GM20000 (cell line): ENCODE measurements around the gene PRPF6.

Source experiments
- DNase-seq: peaks from one replicate; pipeline ENCODE4 v3.0.0; 2012; ENCODE audit warnings: low spot score
- TF ChIP-seq, protein P1 (sequence below): IDR thresholded peaks from 2 replicates; pipeline ENCODE4 v1.5.1; 2012; ENCODE audit warnings: mild to moderate bottlenecking, control low read depth; ENCODE audit errors: extremely low read depth, missing control alignments

The PRPF6 gene

GRCh38 chr20:64035933-64036345 lies 55.0 kb downstream of the PRPF6 start, which contains the start of gene C20orf204:
TSS of gene C20orf204 (plus strand) at chr20:64036182. CDS start at chr20:64036324, 142 bp downstream.
- TF ChIP-seq, protein P1, sequence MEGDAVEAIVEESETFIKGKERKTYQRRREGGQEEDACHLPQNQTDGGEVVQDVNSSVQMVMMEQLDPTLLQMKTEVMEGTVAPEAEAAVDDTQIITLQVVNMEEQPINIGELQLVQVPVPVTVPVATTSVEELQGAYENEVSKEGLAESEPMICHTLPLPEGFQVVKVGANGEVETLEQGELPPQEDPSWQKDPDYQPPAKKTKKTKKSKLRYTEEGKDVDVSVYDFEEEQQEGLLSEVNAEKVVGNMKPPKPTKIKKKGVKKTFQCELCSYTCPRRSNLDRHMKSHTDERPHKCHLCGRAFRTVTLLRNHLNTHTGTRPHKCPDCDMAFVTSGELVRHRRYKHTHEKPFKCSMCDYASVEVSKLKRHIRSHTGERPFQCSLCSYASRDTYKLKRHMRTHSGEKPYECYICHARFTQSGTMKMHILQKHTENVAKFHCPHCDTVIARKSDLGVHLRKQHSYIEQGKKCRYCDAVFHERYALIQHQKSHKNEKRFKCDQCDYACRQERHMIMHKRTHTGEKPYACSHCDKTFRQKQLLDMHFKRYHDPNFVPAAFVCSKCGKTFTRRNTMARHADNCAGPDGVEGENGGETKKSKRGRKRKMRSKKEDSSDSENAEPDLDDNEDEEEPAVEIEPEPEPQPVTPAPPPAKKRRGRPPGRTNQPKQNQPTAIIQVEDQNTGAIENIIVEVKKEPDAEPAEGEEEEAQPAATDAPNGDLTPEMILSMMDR: no peak
- no peak for DNase-seq

- TF ChIP-seq, protein P1: no peak
Observed at GRCh38 chr20:64036346-64037198, 55.6 kb downstream of the PRPF6 start.

GRCh38 chr20:64037199-64037497 lies 56.2 kb downstream of the PRPF6 start:
- DNase-seq: no peak
- TF ChIP-seq, protein P1: no peak

More at GRCh38 chr20:64036346-64037198, 55.6 kb downstream of the PRPF6 start:
- no peak for DNase-seq

DNA sequence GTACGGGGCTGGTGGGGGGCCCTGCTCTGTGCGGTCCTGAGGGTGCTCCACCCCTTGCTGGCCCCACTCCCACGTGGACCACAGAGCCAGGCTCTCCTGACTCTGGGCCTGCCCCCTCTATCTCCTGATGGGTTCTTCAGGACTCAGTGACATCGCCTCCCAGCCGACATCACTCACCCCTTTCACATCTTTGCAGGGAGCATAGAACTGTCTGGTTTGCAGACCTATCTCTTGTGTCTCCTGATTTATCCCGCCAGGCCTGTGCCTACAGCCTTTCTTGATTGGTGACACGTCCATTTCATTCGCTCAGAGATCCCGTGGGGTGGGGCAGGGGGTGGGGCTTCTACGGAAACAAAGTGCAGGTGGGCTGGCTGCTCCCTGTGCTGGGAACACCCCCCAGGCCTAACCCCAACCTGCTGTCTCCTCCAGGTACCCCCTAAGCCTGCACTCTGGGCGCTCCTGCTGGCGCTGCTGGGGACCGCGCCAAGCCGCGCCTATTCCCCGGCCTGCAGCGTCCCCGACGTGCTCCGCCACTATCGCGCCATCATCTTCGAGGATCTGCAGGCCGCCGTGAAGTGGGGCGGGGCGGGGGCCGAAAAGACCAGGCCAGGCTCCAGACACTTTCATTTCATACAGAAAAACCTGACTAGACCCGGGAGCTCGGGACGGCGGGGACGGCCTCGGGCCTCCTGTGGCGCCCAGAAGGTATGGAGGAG lies 56.7 kb downstream of the PRPF6 start:
- TF ChIP-seq, protein P1: no peak
- DNase-seq: peak; percentile 76

DNA sequence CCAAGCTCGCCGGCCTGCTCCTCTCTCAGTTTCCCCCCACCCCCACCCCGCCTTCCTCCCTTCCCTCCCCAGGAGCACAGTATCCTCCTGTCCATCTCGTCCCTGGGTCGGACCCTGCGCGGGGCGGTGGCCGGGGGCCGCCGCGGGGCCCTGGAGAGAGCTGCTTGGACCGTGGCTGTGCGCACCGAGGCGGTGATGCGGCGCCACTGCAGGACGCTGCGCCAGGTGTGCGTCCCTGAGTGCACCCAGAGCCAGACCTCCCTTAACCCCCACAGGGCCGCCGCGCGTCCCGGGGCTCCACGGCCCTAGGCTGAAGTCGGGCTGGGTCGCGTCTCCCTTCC lies 57.3 kb downstream of the PRPF6 start:
- DNase-seq: no peak

DNA sequence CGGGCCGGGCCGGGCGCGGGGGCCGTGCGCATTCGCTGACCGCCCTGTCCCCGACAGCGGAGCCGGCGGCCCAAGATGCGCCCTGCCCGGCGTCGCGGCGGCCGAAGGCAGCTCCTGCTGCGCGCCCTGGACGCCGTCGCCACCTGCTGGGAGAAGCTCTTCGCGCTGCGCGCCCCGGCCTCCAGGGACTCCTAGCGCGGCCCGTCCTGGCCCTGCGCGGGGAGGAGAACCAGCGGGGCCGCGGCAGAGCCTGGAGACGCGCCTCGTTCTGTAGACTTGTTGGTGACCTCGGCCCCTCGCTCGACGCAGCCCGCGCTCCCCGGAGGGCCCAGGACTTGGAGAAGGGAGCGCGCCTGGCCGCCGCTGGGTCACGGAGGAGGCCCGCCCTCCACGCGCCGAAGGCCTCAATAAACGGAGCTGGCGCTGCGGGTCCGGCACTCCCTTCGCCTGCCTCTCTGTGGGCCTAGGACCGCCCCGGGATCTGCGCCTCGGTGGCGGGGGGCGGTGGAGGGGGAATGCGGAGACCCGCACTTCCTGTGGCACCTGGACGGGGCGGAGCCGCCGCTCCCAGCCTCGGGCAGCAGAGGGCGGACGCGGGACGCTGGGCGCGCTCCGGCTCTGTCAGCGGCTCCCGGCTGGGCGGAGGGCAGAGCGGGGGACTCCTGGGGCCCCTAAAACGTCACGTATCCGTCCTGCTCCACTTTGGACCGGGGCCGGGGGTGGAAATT lies 57.8 kb downstream of the PRPF6 start:
- TF ChIP-seq, protein P1: peak; percentile 81
- DNase-seq: peak; percentile 94

More for the DNA sequence above, 57.3 kb downstream of the PRPF6 start:
- TF ChIP-seq, protein P1: no peak
